NCI-H1092 (cell line): ENCODE results near the gene ADD2.
"Not testable (repeated sequence)": the region's sequence is repeated elsewhere in the genome, so short reads cannot be mapped to it uniquely, and the experiment has no call there.

Experiments
- DNase-seq: peaks from one replicate; lab custom pipeline; 2025; lab: John Stamatoyannopoulos, UW

Gene ADD2

GRCh38 chr2:70639841-70640436 is 128.1 kb downstream of the ADD2 start:
- DNase-seq: no peak

GRCh38 chr2:70638561-70638960 is 129.4 kb downstream of the ADD2 start:
- DNase-seq: no peak

GRCh38 chr2:70633508-70633907 is 134.5 kb downstream of the ADD2 start:
- DNase-seq: no peak

- DNase-seq: no peak
Observed at GRCh38 chr2:70632966-70633365, 135.0 kb downstream of the ADD2 start.

GRCh38 chr2:70632388-70632787 is 135.6 kb downstream of the ADD2 start:
- DNase-seq: no peak

GRCh38 chr2:70630761-70631160 is 137.2 kb downstream of the ADD2 start:
- no peak for DNase-seq

GRCh38 chr2:70627211-70627898 is 140.6 kb downstream of the ADD2 start:
- DNase-seq: peak; percentile 17

- no peak for DNase-seq
Observed at GRCh38 chr2:70626254-70626990, 141.6 kb downstream of the ADD2 start.

GRCh38 chr2:70621536-70621935 is 146.5 kb downstream of the ADD2 start:
- DNase-seq: not testable (repeated sequence)

- DNase-seq: no peak
Observed at GRCh38 chr2:70620020-70620419, 148.0 kb downstream of the ADD2 start.

GRCh38 chr2:70619167-70619566 is 148.8 kb downstream of the ADD2 start:
- DNase-seq: no peak

GRCh38 chr2:70616168-70616694 is 151.8 kb downstream of the ADD2 start:
- no peak for DNase-seq

GRCh38 chr2:70615222-70615621 is 152.8 kb downstream of the ADD2 start:
- DNase-seq: no peak

- no peak for DNase-seq
Observed at GRCh38 chr2:70613521-70613920, 154.5 kb downstream of the ADD2 start.

GRCh38 chr2:70612574-70612973 is 155.4 kb downstream of the ADD2 start:
- DNase-seq: no peak

- DNase-seq: no peak
Observed at GRCh38 chr2:70608373-70608772, 159.6 kb downstream of the ADD2 start.

- no peak for DNase-seq
Observed at GRCh38 chr2:70607121-70607561, 160.9 kb downstream of the ADD2 start.
